ENCODE data around the gene WFIKKN1.

- TF ChIP-seq CTCF (IDR thresholded peaks at IDR 0.05; ENCODE audit: insufficient read depth, low read depth, low read length) (no peak), EZH2 (IDR thresholded peaks at IDR 0.05; ENCODE audit: insufficient read depth, low read length) (no peak)
These were observed 15.7 kb upstream of the WFIKKN1 start for GRCh38 chr16:615122-615521.
